Stimulated activated CD4-positive, alpha-beta T cell treated with anti-CD3 and anti-CD28 coated beads, Interleukin-1b, Interleukin-23, amount 100 ng/mL, for 1 hour (primary cell): ENCODE measurements around the gene PSMB4.
"Not testable (repeated sequence)": the region's sequence is repeated elsewhere in the genome, so short reads cannot be mapped to it uniquely, and the experiment has no call there.

Experiments used
- DNase-seq, 2 donors: peaks; one replicate each; pipeline ENCODE4 v3.0.0-alpha.2; 2020; ENCODE audit warnings: low read depth in 2 of 2

The PSMB4 gene

DNA sequence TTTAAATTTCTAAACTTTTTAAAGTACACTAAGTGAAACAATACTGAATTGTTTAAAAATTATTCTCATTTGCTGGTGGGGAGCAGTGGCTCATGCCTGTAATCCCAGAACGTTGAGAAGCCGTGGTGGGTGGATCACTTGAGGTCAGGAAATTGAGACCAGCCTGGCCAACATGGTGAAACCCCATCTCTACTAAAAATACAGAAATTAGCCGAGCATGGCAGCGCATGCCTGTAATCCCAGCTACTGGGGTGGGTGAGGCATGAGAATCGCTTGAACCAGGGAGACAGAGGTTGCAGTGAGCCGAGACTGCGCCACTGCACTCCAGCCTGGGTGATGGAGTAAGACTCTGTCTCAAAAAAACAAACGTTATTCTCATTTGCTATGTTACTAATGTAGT lies 38.0 kb downstream of the PSMB4 start:
- DNase-seq, result not testable (repeated sequence)

DNA sequence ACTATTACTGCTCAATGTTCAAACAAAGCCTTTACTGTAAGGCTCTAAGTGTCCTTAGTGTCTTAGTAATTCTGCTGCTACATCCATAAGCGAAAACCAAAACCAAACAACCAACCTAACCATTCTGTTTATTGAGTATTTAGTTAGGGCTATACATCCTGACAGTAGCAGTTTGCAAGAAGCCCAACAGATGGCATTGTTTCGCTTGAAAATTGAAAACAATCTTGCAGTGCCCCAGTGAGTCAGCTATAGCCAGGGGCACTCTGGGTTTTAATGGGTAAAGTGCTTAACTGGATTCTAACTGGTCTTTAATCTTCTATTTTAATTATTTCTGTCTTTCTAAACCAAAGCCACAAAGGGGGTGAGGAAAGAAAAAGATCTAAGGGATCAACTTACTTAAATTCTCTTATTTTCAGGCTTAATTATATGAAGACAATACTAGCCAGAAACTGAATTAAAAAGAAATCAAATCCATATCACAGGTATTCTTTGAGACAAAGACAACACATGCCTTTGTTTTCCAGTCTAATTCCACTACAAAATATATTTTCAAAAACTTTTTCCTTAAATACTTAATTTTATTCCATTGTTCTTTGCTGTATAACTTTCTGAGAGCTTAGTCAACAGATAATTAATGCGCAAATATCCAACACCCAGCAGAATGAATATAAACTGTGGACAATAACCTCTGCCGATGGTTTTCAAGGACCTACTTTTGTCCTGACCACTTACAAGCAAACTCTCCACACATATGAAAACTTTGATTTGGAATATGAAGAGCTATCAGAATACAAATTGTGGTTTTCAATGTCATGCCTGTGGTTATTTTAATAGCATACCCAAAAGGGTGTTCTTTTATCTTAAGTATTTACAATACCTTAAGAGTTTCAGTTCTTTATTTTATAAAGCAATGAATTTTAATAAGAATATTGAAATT lies 44.7 kb downstream of the PSMB4 start:
- peak; percentile 14 to 43 for DNase-seq

DNA sequence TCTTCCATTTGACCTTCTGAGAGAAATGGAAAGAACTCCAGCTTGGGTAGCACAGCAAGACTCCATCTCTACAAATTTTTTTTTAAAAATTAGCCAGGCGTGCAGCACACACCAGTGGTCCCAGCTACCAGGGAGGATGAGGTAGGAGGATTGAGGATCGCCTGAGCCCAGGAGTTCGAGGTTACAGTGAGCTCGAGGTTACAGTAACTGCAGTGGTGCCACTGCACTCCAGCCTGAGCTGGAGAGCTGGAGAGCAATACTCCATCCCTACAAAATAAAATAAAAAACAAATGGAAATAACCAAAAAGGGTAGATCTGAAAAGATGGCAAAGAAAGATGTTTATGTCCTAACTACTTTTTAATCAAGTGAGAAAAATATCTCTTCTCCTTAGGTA lies 45.4 kb downstream of the PSMB4 start:
- no peak for DNase-seq

DNA sequence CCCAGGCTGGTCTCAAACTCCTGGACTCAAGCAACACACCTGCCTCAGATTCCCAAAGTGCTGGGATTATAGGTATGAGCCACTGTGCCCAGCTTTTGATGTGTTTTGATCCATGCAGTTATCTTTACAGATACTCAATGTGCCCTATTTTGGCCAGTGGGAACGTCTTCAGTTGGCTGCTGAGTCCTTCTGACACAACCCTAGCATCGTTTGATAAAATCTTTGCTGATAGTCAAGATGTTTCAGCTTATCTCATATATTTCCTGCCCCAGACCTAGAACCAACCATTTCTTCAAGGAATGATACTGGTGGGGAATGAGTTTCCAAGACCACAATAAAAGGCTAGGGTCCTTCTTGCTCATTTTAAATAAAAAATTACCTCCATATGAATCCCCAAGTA lies 48.3 kb downstream of the PSMB4 start:
- no peak for DNase-seq
